Measurements from ENCODE around the gene HSFX2.
"Not testable (repeated sequence)": the region's sequence is repeated elsewhere in the genome, so short reads cannot be mapped to it uniquely, and the experiment has no call there.

DNA sequence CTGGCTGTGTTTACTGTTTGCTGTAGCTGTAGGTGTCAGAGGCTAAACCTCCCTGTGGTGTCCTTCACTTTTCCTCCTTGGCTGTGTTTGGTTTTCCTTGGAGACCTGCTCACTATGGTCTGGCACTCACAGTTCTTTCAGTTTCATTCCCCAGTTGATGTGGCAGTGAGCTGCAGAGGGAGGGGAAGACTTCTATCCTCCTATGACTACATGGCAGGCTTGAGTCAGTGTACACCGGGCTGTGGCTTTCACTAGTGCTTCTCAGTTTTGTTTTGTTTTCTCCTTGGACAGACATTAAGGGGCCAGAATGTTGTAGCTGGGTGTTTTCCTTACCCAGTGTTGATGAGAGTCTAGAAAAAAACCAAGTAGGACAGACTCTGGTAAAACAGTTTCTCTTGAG lies 21.7 kb downstream of the HSFX2 start:
- TF ChIP-seq, protein P1, sequence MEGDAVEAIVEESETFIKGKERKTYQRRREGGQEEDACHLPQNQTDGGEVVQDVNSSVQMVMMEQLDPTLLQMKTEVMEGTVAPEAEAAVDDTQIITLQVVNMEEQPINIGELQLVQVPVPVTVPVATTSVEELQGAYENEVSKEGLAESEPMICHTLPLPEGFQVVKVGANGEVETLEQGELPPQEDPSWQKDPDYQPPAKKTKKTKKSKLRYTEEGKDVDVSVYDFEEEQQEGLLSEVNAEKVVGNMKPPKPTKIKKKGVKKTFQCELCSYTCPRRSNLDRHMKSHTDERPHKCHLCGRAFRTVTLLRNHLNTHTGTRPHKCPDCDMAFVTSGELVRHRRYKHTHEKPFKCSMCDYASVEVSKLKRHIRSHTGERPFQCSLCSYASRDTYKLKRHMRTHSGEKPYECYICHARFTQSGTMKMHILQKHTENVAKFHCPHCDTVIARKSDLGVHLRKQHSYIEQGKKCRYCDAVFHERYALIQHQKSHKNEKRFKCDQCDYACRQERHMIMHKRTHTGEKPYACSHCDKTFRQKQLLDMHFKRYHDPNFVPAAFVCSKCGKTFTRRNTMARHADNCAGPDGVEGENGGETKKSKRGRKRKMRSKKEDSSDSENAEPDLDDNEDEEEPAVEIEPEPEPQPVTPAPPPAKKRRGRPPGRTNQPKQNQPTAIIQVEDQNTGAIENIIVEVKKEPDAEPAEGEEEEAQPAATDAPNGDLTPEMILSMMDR (conservative IDR thresholded peaks at IDR 0.05 in 1 of 2, IDR thresholded peaks at IDR 0.05 in 1 of 2; ENCODE audit: low read depth in 1 of 2, low read length in 2 of 2) = not testable (repeated sequence)
- not testable (repeated sequence) for TF ChIP-seq EZH2 (IDR thresholded peaks at IDR 0.05; ENCODE audit: low read length, missing control alignments)

All from fibroblast of lung (primary cell).